Measurements from ENCODE around the gene ACSS1.
A peak's percentile ranks its signal among the peaks of the same experiment; 100 is the strongest.

ACSS1 gene

DNA sequence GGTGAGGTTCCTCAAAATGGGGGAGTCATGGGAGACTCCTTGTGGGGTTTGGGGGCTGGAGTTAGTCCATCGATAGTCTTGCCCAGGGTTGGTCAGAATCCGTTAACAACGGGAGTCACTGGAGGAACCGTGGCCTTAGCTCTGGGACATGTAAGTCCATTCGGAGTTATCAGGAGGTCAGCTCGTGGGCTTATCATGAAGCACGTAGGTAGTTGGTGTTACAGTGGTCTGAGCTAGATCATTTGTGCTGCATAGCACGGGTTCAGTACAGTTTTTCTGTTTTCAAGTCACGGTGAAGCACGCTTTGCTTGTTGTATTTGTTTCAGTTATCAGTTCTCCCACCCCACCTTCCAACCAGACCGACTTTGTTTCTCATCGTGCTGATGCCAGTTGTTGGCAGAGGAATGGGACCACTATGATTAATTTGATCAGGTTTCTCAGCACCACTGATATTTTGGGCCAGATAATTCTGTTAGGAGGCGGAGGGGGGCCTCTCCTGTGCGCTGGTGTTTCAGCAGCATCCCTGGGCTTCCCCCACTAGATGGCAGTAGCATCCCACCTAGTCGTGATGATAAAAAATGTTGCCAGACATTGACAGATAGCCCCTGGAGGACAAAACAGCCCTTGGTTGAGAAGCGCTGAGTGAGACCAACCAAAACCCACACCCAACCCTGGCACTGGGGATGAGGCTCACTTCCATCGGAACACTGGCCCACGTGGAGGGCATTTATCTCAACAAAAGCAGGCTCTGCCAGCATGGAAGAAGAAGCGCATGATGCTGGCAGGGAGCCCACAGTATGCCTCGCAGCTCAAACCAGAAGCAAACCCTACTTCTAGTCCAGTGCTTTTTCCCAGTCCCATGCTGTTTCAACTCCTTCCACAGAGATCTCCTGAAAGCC, 63.2 kb downstream of the ACSS1 start:
- peaks cover 3% of the 10 kb centered on the region for H3K36me3 ChIP-seq (ENCODE audit: insufficient read depth, insufficient read length, low read length)
- H3K4me1 ChIP-seq (ENCODE audit: insufficient read depth, insufficient read length), result peaks cover 4% of the 10 kb centered on the region
- no peaks in the 10 kb centered on the region for H3K27me3 ChIP-seq (ENCODE audit: insufficient read depth, insufficient read length)
- no peak overlapping the region for H3K4me3 ChIP-seq (ENCODE audit: insufficient read length, low read depth)
- no peaks in the 10 kb centered on the region for H3K9me3 ChIP-seq (ENCODE audit: insufficient read depth, low read length)
- H3K9ac ChIP-seq (ENCODE audit: insufficient read length, low read depth), result no peak overlapping the region
- peak; percentile 38 for DNase-seq (ENCODE audit: low read depth, low spot score)
- no peak for TF ChIP-seq ZNF274 (IDR thresholded peaks at IDR 0.05; ENCODE audit: low read depth, low read length)

DNA sequence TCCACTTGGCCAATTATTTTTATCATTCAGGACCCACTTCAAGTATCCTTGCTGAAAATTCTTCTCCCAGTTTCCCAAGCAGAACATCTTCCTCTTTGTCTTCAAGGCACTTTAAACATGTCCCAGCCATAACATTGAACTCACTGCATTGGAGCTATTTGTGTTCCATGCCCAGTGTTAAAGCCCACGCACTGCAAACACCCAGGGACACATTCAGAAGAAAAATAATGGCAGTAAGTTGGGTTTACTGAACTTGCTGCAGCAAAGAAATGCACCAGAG, 63.8 kb downstream of the ACSS1 start:
- no peaks in the 10 kb centered on the region for H3K27me3 ChIP-seq (ENCODE audit: insufficient read depth, insufficient read length)
- H3K9ac ChIP-seq (ENCODE audit: insufficient read length, low read depth), result no peak overlapping the region
- DNase-seq (ENCODE audit: low read depth, low spot score), result no peak
- no peaks in the 10 kb centered on the region for H3K9me3 ChIP-seq (ENCODE audit: insufficient read depth, low read length)
- H3K4me1 ChIP-seq (ENCODE audit: insufficient read depth, insufficient read length), result peaks cover 4% of the 10 kb centered on the region
- peaks cover 9% of the 10 kb centered on the region for H3K36me3 ChIP-seq (ENCODE audit: insufficient read depth, insufficient read length, low read length)
- no peak overlapping the region for H3K4me3 ChIP-seq (ENCODE audit: insufficient read length, low read depth)
- TF ChIP-seq SUZ12 (IDR thresholded peaks at IDR 0.05; ENCODE audit: extremely low read depth, insufficient read depth, insufficient read length), result no peak
- TF ChIP-seq ZNF274 (IDR thresholded peaks at IDR 0.05; ENCODE audit: low read depth, low read length), result no peak
- TF ChIP-seq YY1 (IDR thresholded peaks at IDR 0.05; ENCODE audit: insufficient read depth, insufficient read length), result no peak

DNA sequence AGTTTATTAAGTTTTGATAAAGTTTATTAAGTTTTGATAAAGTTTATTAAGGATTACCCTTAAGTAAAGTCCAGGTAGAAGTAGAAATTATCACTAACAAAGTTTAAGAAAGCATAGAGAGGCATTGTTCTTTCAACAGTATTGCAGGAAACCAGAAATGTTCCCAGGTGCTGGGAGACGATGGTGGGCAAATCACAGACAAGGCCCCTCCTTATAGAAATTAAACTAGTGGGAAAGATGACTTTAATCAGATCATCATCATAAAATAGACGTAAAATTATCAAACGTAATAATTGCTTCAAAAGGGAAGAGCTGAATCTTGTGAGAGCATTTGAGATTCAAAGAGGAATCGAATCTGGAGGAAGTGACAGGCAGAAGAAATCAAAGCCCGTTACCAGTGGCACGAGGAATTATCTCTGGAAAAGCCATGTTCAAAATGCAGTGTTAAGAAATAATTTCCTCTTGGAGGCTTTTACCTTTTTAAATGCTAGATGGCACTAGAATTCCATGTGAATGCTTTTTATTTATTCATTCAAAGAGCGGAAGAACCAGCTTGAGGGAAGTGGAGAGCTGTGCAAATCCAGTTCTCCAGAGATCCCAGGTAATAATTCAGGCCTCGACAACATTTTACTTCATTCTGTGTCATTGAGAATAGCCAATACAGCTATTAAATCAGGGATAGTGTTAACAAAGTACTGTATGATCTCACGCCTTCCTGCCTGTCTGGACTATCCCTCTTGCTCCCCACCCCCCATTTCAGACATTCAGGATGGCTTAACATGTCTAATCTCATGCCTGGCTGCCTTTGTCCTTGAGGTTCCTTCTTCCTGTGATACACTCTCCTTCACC, 64.4 kb downstream of the ACSS1 start:
- H3K27me3 ChIP-seq (ENCODE audit: insufficient read depth, insufficient read length), result no peaks in the 10 kb centered on the region
- no peak overlapping the region for H3K9ac ChIP-seq (ENCODE audit: insufficient read length, low read depth)
- H3K36me3 ChIP-seq (ENCODE audit: insufficient read depth, insufficient read length, low read length), result peaks cover 14% of the 10 kb centered on the region
- no peaks in the 10 kb centered on the region for H3K9me3 ChIP-seq (ENCODE audit: insufficient read depth, low read length)
- peak overlapping the region; percentile 91 for H3K4me3 ChIP-seq (ENCODE audit: insufficient read length, low read depth)
- peaks cover 4% of the 10 kb centered on the region for H3K4me1 ChIP-seq (ENCODE audit: insufficient read depth, insufficient read length)
- DNase-seq (ENCODE audit: low read depth, low spot score), result no peak
- TF ChIP-seq YY1 (IDR thresholded peaks at IDR 0.05; ENCODE audit: insufficient read depth, insufficient read length), result no peak
- no peak for TF ChIP-seq ZNF274 (IDR thresholded peaks at IDR 0.05; ENCODE audit: low read depth, low read length)
- TF ChIP-seq SUZ12 (IDR thresholded peaks at IDR 0.05; ENCODE audit: extremely low read depth, insufficient read depth, insufficient read length), result no peak

DNA sequence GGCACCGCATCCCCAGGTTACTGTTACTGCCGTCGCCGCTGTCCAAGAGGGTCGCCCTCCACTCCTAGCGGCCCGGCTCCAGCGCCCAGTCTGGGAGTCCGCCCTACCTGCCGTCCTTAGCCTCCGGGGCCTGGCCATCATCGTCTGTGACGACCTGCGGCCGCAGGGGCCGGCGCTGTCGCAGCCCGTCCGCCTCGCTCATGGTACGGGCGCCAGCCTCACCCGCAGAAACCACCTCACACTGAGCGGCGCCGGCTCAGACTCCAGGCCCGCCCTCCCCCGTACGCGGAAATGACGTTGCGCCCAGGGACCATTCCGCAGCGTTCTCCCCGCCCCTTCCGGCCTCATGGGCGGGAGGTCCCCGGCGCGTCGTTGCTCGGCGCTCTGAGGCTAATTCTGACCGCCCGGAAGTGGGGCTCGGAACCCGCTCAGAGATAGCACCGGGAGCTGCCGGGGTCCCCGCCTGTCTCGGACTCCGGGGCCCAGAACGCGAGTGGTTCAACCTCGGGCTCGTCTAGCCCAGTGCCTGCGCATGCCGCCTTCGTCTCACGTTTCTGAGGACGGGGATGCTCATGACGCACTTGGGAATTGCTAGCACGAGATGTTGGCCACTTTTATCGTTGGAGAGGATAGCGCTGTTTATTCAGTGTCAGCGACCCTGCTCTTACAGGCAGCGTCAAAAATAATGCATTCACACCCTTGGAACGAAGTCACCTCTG, 65.3 kb downstream of the ACSS1 start, which contains the start of gene APMAP:
Gene APMAP, minus strand, starts transcription at position 265 of the 719 bp plus-strand sequence. Its CDS starts 63 bp downstream, at position 202.
- H3K4me3 ChIP-seq (ENCODE audit: insufficient read length, low read depth), result peak within 1 kb of the TSS; percentile 91
- DNase-seq (ENCODE audit: low read depth, low spot score), result peak; percentile 79
- peak within 1 kb of the TSS; percentile 95 for H3K9ac ChIP-seq (ENCODE audit: insufficient read length, low read depth)
- H3K27me3 ChIP-seq (ENCODE audit: insufficient read depth, insufficient read length), result no peaks in the 10 kb centered on the region
- no peak for TF ChIP-seq SUZ12 (IDR thresholded peaks at IDR 0.05; ENCODE audit: extremely low read depth, insufficient read depth, insufficient read length)
- no peak for TF ChIP-seq ZNF274 (IDR thresholded peaks at IDR 0.05; ENCODE audit: low read depth, low read length)
- TF ChIP-seq YY1 (IDR thresholded peaks at IDR 0.05; ENCODE audit: insufficient read depth, insufficient read length), result no peak
- H3K9me3 ChIP-seq (ENCODE audit: insufficient read depth, low read length), result no peaks in the 10 kb centered on the region
- H3K4me1 ChIP-seq (ENCODE audit: insufficient read depth, insufficient read length), result peaks cover 4% of the 10 kb centered on the region
- peaks cover 18% of the 10 kb centered on the region for H3K36me3 ChIP-seq (ENCODE audit: insufficient read depth, insufficient read length, low read length)

DNA sequence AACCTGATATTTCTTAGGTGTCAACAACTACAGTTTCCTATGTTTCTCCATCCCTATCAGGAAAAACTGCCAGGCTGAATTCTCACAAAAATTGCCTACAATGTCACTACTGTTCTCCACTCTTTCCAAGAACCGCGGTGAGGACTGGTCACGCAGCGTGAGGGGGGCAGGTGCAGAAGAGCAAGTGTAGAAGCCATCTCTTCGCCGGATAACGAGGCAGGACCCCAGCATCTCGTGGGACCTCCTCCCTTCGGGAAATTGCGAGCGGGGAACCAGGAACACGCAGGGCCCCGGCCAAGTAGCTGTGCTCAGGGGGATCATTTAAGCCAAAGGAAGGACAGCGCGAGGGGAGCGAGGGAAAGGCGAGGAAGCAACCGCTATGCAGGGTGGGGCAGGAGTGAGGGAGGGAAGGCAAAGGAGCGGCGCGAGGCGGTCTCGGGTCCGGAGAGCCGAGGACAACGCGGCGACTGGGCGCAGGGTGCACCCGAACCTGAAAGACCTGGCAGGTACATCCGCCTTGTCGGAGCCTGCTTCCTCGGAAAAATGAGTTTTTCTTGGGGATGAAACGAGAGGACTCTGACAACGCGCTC, 65.9 kb downstream of the ACSS1 start:
- H3K36me3 ChIP-seq (ENCODE audit: insufficient read depth, insufficient read length, low read length), result peaks cover 18% of the 10 kb centered on the region
- TF ChIP-seq SUZ12 (IDR thresholded peaks at IDR 0.05; ENCODE audit: extremely low read depth, insufficient read depth, insufficient read length) (no peak), YY1 (IDR thresholded peaks at IDR 0.05; ENCODE audit: insufficient read depth, insufficient read length) (no peak), ZNF274 (IDR thresholded peaks at IDR 0.05; ENCODE audit: low read depth, low read length) (no peak)
- no peaks in the 10 kb centered on the region for H3K9me3 ChIP-seq (ENCODE audit: insufficient read depth, low read length)

DNA sequence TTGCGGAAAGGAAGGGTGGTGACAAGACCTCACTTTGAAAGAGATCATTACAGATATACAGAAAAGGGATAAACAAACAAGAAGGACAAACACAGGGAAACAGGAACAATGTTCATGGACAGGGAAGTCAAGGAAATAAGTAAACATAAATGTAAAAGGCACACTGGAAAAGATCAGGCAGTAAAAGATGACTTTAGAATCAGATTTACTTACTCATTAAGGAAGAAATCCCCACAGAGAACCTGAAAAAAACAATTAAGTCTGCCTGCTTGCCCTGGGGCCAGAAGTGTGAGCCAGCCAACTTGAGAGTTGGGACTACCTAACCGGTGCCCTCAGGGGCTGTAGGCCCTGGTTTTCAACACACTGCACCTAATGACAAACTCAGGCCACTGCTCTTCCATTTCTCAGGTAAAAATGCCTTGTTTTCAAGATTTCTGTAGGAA, 67.1 kb downstream of the ACSS1 start:
- Histone ChIP-seq H3K4me1 (ENCODE audit: insufficient read depth, insufficient read length) (peaks cover 4% of the 10 kb centered on the region), H3K4me3 (ENCODE audit: insufficient read length, low read depth) (no peak overlapping the region), H3K27me3 (ENCODE audit: insufficient read depth, insufficient read length) (no peaks in the 10 kb centered on the region), H3K9ac (ENCODE audit: insufficient read length, low read depth) (no peak overlapping the region), H3K36me3 (ENCODE audit: insufficient read depth, insufficient read length, low read length) (peaks cover 18% of the 10 kb centered on the region), H3K9me3 (ENCODE audit: insufficient read depth, low read length) (no peaks in the 10 kb centered on the region)
- TF ChIP-seq ZNF274 (IDR thresholded peaks at IDR 0.05; ENCODE audit: low read depth, low read length) (no peak), SUZ12 (IDR thresholded peaks at IDR 0.05; ENCODE audit: extremely low read depth, insufficient read depth, insufficient read length) (no peak), YY1 (IDR thresholded peaks at IDR 0.05; ENCODE audit: insufficient read depth, insufficient read length) (no peak)
- no peak for DNase-seq (ENCODE audit: low read depth, low spot score)

More for the DNA sequence above, 65.9 kb downstream of the ACSS1 start:
- Histone ChIP-seq H3K9ac (ENCODE audit: insufficient read length, low read depth) (peak overlapping the region; percentile 95), H3K4me1 (ENCODE audit: insufficient read depth, insufficient read length) (peaks cover 4% of the 10 kb centered on the region), H3K27me3 (ENCODE audit: insufficient read depth, insufficient read length) (no peaks in the 10 kb centered on the region), H3K4me3 (ENCODE audit: insufficient read length, low read depth) (peak overlapping the region; percentile 91)
- DNase-seq (ENCODE audit: low read depth, low spot score), result no peak
